Inflammatory macrophage treated with lipopolysaccharide for 1 hour (primary cell): ENCODE measurements around the gene SMYD2.
"Not testable (repeated sequence)": the region's sequence is repeated elsewhere in the genome, so short reads cannot be mapped to it uniquely, and the experiment has no call there.

Source experiments
- DNase-seq, 2 donors: peaks; one replicate each; pipeline ENCODE4 v3.0.0-alpha.2; 2020 to 2022

SMYD2 gene

DNA sequence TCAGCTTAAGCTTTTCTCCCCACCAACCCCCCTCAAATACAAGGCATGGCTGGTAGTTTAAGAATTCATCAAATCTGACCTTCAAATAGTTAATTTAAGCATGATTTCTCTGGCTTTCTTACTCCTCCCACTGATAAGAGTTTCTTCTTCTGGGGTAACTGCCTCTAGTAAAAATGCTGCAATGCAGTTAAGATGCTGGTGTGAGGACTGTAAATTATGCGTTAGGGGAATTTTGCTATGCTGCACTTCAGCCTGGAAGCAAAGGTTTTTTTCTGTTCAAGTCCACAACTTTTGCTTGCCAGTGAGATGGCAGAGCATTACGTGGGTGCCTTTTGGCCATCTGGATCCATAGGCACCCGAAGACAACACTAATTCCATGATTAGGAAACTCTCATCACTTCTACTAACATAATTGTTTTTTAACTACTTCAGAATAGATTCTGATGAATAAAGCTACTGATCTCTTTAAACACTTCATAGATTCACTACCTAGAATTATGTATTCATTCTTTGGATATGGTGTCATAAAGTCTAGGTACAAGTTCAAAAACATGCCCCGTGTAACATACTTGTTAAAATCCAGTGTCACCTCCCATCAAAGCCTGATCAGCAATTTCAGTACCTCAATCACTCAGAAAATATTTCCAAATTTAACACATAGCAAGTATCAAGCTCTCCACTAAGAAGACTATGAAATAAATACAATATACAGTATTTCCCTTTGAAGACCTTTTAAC, 8.8 kb upstream of the SMYD2 start:
- DNase-seq, result no peak

DNA sequence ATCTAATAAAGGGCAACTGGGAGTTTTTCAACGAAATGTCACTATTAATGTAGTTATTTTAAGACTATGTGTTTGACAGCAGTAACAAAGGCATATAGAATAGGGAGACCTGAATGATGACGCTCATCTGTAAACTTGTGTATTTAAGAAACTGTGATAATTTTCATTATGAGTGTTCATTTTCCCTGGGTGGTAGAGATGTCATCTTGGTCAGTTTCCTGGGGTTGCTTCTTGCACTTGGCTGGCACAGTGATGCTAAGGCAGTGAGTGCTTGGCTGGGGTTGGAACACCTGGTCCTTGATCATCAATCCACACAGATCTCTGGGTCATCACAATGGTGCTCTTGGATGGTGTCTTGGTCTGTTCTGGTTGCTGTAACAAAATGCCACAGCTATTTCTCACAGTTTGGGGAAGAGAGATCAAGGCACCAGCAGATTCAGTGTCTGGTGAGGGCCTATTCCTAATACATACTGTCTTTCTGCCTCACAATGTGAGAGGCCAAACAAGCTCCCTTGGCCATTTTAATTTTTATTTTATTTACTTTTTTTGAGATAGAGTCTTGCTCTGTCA, 7.9 kb upstream of the SMYD2 start:
- no peak for DNase-seq

DNA sequence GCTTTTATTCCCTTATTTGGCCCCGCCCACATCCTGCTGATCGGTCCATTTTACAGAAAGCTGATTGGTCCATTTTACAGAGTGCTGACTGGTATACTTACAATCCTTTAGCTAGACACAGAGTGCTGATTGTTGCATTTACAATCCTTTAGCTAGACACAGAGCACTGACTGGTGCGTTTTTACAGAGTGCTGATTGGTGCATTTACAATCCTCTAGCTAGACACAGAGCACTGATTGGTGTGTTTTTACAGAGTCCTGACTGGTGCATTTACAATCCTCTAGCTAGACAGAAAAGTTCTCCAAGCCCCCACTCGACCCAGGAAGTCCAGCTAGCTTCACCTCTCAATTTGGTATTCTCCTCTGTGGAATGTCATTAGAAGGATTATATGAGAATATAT, 5.3 kb upstream of the SMYD2 start:
- not testable (repeated sequence) for DNase-seq

DNA sequence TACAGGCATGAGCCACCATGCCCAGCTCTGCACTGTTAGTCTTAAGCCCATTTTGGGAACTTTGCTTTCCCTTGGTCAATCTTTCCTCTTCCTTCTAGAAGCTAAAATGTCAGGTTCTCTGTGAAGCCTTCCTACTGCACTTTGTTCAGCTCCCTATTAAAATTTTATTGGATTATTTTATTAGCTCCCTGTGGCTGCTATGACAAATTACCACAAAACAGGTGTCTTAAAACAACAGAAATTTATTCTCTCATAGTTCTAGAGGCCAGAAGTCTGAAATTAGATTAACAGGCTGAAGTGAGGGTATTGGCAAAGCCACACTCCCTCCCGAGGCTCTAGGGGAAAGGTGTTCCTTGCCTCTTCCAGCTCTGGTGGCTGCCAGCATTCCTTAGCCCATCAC, 4.2 kb upstream of the SMYD2 start:
- no peak for DNase-seq

DNA sequence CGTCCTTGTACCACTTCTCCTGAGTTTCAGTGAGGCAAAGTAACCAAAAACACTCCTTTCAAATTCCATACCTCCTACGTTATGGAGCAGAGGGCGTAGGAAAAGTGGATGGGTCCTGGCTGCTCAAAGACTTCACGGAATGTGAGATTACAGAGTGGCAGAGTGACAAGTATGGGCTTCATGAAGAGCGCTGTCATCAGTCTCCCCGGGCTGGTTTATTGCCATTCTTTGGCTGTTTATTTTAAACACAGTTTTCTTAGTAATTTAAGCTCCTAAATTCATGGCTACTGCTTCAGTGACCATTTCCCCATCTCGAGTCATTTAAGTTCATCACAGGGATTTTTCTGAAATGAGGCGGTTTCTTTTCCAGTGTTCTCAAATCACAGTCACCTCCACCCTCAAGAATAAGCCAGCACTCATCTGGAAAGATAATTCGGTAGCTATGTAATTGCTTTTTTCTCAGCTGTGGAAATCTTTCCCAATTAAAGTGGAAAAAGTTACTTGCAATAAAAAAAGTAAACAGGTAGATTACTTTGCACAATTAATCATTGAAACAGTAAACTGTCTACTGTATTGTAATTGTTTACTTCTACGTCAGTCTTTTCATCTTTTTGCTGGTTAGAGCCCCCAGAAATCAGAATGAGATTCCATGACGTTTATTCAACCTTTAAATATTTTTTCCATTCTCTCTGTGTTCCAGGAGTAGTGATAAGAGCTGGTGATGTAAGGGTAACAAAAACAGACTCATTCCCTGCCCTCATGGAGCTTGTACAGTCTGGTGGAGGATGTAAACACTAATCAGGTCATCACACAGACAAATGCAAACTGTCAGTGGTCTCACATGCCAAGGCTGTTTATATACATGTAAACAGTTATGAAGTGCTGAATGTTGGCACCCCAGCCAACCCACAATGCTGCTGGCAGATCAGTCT, 3.0 kb upstream of the SMYD2 start:
- DNase-seq, result no peak

DNA sequence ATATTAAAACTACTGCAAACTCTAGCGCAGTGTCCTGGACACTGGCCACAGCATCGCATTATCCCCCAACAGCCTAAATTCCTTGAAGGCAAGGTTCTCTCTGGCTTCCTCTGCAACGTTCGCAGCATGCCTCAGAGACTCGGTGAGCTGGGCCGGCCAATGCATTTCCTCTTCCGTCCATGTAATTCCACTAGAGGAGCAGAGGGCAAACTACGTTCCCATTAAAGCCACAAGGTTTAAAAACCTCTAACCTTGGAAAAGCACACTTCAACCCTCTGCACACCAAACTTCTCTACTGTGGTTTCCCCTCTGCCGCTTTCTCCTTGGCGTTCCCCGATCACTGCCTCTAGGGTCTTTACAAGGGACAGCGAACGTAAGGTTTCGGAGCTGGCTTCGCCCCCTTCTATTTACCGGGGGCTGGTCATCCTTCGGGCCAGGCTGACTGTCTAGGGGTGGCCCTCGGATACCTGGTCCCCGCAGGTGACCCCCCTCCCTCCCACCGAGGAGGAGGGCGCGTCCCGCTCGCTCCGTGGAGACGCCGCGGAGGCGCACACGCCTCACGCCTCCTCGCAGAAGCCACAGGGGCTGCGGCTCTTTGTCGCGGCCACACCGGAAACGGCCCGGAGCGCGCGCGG, 456 bp upstream of the SMYD2 start:
- DNase-seq, result peak; percentile 38 to 40

DNA sequence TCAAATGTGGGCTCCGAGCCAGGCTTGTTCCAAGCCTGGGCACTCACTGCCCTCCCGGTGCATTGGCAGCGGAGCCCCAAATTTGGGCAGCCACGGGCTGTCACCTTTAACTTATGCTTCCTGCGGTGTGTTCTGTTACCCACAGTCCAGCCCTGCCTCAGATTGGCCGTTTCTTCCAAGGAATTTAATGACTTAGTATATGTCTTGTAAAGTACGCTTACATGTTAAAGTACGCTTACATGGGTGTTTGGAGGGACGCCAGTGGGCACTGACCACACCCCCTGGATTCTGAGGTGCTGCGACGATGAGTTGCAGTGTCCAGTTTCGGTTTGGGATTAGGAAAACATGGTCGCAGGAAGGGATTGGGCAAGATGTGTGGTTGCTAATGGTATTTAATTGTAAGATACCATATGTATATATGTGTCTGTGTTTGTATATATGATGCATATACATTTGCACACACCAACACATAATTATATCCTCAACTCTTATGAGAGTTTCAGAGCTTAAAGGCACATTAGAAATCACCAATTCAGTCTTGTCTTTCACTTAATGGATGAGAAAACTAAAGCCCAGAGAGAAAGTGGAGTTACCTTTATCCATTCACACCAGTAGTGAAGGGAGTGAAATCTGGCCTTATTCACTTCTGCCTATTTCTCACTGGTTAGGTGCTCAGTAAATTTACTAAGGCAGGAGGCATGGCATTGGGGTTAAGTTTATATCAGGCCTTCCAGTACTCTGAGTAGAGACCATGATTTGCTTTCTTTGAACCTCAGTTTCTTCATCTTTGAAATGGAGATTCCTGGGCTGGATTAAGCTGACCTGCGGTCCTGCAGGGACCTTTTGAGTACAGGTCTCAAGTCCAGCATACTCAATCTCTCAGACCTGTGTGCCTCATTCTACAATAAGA, 1.0 kb downstream of the SMYD2 start:
- peak; percentile 49 for DNase-seq

DNA sequence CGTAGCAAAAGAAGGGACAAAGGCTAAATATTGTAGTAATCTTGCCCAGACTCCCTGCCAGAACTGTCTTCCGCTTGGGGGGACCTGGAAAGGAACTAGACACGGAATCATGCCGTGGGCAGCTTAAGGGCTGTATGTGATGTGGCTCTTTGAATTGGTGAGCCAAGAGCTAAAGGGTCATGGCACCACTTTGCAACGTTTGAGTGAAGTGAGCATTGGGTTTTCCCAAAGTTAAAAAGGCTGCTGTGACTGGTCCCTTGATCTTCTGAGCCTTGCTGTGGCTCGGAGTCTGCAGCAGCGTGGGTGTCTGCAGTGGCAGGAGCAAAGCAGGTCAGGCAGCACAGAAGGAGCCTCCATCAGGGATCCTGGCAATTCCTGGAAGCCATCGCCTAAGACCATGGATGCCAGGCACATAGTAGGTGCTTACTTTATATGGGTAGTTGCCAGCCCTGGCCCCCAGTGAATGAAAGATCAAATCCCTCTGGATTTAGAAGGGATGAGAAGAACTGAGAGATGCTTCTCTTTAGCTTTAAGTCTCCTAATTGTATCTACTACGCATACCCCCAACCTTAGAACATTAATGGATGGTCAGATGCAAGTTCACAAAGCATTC, 1.8 kb downstream of the SMYD2 start:
- DNase-seq, result no peak

DNA sequence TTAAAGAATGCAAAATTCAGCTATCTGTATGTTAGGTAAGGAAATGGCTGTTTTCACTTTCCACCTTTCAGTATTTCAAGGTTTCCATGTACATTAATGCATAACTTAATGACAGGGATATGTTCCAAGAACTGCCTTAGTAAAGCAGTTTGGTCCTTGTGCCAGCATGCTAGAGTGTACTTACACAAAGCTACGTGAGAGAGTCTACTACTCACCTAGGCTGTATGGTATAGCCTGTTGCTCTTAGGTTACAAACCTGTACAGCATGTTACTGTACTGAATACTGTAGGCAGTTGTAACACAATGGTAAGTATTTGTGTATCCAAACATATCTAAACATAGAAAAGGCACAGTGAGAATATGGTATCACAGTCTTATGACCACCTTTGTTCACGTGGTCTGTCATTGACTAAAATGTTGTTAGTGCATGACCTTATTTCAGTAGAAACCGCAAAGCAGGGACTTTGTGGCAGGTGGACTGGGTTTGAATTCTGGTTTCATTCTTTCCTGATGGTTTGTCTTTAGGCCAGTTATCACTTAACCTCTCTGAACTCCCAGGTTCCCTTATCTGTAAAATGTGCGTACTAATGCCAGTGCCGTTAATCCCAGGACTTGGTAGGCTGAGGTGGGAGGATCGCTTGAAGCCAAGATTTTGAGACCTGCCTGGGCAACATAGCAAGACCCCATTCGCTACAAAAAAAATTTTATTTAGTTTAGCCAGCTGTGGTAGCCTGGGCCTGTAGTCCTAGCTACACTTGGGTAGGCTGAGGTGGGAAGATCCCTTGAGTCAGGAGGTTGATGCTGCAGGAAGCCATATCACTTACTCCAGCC, 4.9 kb downstream of the SMYD2 start:
- no peak for DNase-seq

DNA sequence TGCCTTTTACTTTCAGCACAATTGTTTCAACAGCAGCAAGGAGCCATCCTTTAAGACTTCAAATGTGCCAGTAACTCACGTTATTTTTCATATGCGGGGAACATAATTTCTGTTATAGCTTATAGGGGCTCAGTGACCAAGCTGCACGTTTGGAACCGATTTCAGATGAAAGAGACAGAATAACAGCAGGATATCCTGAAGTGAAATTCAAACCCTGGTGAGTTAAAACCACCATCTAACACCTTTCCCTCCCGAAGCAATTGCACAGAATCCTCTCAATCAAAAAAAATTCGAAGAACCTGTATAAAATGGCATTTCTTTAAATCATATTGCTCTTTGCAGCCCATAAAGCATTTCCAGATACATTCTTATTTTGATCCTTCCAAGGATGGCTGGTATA, 6.9 kb downstream of the SMYD2 start:
- DNase-seq, result no peak

DNA sequence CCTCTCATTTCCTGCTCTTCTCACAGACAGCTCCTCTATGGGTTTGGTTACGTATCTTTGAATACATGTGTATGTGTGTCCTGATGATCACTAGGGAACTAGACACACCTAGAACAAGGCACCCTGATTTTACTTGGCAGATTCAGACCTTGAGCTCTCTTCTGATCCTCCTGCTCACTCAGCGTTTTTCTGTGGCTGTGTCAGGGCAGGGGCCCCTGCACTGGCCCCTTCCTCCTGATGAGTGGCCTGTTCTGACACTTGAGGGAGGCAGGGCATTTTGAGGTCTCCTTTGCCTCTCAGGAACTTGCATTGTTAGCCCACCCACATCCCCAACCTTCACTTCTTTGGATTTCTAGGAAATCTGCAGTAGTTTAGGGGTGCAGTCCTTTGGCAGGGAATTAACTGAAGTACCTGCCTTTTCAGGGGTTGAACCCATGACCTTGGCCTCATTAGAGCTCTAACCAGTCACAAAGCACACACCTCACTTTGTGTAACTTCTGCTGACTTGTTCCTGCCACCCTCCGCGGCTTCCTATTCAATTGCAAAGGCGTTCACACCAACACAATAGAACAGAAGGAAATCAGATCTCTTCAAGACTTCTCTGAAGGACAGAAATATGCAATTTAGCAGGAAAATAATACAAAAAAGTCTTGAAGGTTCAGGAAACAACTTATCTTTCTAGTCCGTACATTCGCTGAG, 8.8 kb downstream of the SMYD2 start:
- no peak for DNase-seq

DNA sequence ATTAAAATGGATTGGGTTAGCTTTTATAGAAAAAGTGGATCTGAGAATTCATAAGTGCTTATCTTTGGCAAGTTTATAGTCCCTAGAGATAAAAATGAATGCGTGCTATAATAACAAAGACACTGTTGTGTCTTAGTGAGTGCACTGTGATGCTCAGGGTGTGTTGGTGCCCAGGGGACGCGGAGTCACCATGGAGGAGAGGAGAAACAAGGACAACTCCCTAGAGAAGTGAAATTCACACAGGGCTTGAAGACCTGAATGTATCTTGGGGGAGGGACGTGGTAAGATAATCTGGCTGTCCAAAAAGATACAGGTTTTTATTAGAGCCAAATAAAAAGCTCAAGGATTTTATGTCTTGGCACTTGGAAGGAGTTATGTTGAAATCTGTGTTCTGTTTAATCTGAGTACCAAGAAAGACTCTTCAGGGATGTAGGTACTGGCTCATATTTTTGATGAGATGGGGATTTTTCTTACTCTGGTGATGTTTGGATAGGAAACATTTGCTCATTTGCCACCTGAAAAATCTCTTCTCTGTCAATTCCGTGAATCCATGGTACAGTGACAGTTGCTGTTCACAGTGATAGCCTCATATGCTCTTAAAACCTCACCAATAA, 9.6 kb downstream of the SMYD2 start:
- DNase-seq, result no peak

DNA sequence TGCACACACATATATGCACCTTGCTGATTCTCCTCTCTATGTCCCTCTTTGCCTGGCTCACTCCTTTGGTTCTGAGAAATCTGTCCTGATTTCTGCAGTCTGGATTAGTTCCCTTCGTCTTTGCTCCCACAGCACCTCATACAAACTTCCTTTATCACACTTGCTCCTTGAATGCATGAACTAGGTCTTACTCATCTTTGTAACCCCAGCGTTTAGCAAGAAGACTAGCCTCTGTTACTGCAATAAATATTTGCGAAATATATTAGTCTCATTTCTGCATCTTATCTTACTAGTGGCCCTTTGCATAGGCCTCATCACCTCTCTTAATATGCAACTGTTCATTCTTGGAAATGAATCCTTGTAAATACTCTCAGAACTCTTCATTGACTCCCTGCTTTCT, 11.4 kb downstream of the SMYD2 start:
- peak; percentile 82 to 91 for DNase-seq

DNA sequence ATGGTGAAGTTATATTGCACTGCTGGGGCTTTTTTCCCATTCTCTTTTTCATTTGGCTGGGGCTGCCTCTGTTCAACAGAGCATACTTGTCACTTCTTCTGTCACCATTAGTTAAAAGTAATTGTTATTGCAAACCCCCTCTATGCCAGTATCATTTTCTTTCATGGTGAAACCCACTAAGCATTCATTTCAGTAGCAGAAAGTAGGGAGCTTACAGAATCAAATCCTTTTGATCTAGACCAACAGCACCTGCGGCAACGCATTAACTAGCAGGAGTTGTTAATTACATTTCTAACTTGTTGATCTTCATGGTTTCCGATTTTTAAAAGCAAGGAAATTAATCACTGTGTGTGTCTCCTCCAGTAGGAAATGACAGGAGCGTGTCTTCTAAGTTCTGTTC, 15.0 kb downstream of the SMYD2 start:
- DNase-seq, result no peak

DNA sequence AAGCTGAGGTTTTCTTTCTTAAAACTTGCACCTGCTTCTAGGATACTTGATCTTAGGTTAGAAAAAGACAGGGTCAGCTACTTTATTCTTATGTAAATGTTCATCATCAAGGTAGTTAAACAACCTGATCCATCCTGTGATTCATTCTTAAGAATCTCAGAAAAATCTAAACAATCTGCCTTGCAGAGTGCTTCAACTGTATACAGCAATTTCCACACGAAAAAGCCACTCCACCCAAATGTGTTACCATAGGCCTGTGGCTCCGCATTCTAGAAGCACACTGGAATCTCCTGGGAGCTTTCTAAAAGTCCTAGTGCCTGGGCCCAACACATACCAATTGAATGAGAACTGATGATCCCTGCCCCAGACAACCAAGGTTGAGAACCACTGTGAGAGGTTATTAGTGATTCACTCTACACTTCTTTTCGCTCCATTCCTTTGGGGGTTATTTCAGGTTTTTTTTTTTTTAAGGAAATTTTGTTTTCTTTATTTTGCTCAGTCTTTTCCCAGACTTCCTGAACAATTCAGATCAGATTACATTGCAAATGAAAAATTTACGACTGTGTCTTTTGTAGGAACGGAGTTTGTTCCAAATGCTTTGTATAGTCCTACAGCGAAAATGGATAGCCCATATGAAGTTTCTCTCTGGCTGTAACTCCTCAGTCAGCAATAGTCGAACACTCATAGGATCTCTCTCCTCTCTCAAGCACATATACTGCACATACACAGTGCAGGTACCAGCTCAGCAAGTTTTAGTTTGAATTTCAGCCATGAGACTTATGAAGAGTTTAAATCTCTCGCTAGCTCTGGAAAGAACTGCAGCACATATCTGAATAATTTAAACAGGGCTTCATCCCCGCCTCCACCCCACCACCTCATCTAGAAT, 16.1 kb downstream of the SMYD2 start:
- DNase-seq, result no peak

DNA sequence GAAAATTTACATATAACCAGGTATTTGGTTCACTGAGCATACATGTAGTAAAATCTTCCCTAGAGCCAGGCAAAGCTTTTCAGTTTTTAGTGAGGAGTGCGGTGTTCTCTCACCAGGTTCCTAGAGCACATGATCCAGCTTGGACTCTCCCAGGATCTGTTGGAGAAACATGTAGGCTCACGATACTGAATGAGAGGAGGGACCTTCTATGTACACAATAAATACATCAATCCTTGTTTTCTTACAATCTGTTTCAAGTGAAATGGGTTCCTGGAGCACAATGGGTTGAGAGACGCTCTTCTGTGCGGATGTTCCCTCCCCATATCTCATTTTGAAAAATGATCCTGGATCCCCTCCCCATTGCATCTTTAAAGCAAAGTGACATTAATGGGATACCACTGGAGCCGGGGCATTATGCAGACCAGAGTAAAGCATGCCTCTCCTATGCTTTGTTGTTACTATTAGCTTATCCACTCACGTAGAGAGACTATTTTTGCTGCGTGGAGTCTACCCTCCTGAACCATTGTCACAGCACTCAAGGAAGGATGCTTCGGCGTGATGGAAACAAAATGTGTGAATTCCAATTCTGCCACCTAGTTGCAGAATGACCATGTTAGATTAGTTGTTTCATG, 19.3 kb downstream of the SMYD2 start:
- DNase-seq, result no peak

DNA sequence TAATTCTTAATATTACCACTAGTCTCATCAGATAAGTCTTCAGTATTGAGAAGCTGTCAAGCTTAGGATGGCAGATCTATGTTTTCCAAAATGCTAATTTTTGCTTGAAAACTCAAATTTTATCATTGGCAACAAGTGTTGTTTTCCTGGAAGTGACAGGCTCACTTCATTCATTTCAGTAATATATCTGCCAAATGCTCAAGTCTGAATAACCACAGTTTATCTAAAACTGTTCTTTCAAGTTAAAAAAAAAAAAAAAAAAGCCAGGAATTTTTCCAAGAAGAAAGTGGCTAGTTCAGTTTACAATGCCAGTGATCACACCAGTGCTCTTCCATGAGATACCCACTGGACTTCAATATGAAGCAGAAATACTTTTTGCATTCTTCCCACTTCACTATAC, 20.6 kb downstream of the SMYD2 start:
- no peak for DNase-seq
